H1 (cell line): ENCODE results near the gene PRRX2. TPM values are rescaled to one million over a fixed set of nuclear protein-coding genes. Genes with fewer than 3 reads are reported as not detected.

Source experiments
- BACH1 ChIP-seq: IDR thresholded peaks from 2 replicates; pipeline ENCODE4 v1.6.1; 2012; ENCODE audit warnings: low read length, improper control_type of control experiment
- CBX8 ChIP-seq: fragments of 300-800, 300-1000 bp; sonication (generic); IDR thresholded peaks from 2 replicates; pipeline ENCODE4 v1.7.1; 2016; ENCODE audit warnings: low read depth, low read length, borderline replicate concordance
- KDM1A ChIP-seq: fragments of 200-600, 300-600 bp; sonication (generic); IDR thresholded peaks from 2 replicates; pipeline ENCODE4 v1.7.1; 2016; ENCODE audit warnings: mild to moderate bottlenecking, low read length, borderline replicate concordance
- MAFK ChIP-seq: IDR thresholded peaks from 2 replicates; pipeline ENCODE4 v1.6.1; 2012; ENCODE audit warnings: low read depth, mild to moderate bottlenecking, improper control_type of control experiment, low read length
- NRF1 ChIP-seq: IDR thresholded peaks from 2 replicates; pipeline ENCODE4 v1.6.1; 2011; ENCODE audit warnings: mild to moderate bottlenecking, low read depth, low read length, improper control_type of control experiment
- RBBP5 ChIP-seq: IDR thresholded peaks from 2 replicates; pipeline ENCODE4 v1.7.1; 2012; ENCODE audit warnings: low read depth, mild to moderate bottlenecking, inconsistent platforms, low read length, moderate library complexity, borderline replicate concordance
- SUZ12 ChIP-seq: fragments of 200-600 bp; sonication (generic); IDR thresholded peaks from 2 replicates; pipeline ENCODE4 v1.6.1; 2012; ENCODE audit warnings: mild to moderate bottlenecking, inconsistent platforms, low read length, moderate library complexity, mixed read lengths
- YY1 ChIP-seq: IDR thresholded peaks from 2 replicates; pipeline ENCODE4 v1.6.1; 2011; ENCODE audit warnings: low read depth, mild to moderate bottlenecking, low read length
- polyA plus RNA-seq, 7 experiments: library from polyadenylated mRNA; depleted of rRNA in 3 of 7; stranded (reverse) in 5 of 7; unstranded in 2 of 7; fragments of >200 nt in 5 of 7; fragments of 200-250 nt in 2 of 7; gene quantifications; 1 replicate in 5 of 7; 2 replicates in 1 of 7; 4 replicates in 1 of 7; pipeline versions ENCODE4 v1.2.1 to v1.2.3, GENCODE V29; 2011 to 2013; ENCODE audit warnings: missing spikeins in 2 of 7, mixed read lengths in 2 of 7
- total RNA-seq: library from RNA; stranded (reverse); fragmentation: NEBNext Ultra II Directional; extraction: Animal tissue kit (Norgen Biotek cat#: 25700); gene quantifications from 2 replicates; pipeline ENCODE4 v1.2.1, GENCODE V29; 2021
- TF ChIP-seq, protein P1 (sequence below): fragments of 300-600 bp; sonication (generic); IDR thresholded peaks from 2 replicates; pipeline ENCODE4 v1.7.1; 2012; ENCODE audit warnings: low read length, moderate library complexity, mild to moderate bottlenecking, inconsistent platforms; ENCODE audit not compliant: insufficient replicate concordance
- TF ChIP-seq, protein P2 (sequence below): IDR thresholded peaks from 2 replicates; pipeline ENCODE4 v1.6.1; 2011; ENCODE audit warnings: low read depth, mild to moderate bottlenecking, low read length; ENCODE audit not compliant: insufficient read depth
- TF ChIP-seq, protein P3 (sequence below): IDR thresholded peaks from 2 replicates; pipeline ENCODE4 v1.6.1; 2012; ENCODE audit warnings: inconsistent platforms

The PRRX2 gene
- total and polyA plus RNA-seq, 2 of the 8 experiments (the other 6 are each of a cell fraction or from before 2014, with no cell fraction given) = 5.8 to 9.2 TPM

DNA sequence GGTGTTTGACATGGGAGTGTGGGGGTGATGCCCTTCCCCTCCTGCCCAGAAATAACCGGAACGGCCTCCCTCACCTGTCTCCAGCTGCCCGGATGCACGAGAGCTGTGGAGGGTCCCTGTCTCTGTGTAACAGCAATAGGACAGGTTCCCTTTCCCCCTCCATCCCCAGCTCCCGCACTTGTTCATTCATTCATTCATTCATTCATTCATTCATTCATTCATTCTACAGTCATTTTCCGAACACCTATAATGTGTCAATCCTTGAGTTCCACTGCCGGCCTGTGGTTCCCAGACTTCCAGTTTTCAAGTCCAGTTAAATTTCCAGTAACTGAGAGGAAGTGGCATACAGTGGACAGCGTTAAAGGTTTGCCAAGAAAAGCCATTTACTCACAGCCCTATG, 7.3 kb downstream of the PRRX2 start (continued):
- TF ChIP-seq, protein P1, sequence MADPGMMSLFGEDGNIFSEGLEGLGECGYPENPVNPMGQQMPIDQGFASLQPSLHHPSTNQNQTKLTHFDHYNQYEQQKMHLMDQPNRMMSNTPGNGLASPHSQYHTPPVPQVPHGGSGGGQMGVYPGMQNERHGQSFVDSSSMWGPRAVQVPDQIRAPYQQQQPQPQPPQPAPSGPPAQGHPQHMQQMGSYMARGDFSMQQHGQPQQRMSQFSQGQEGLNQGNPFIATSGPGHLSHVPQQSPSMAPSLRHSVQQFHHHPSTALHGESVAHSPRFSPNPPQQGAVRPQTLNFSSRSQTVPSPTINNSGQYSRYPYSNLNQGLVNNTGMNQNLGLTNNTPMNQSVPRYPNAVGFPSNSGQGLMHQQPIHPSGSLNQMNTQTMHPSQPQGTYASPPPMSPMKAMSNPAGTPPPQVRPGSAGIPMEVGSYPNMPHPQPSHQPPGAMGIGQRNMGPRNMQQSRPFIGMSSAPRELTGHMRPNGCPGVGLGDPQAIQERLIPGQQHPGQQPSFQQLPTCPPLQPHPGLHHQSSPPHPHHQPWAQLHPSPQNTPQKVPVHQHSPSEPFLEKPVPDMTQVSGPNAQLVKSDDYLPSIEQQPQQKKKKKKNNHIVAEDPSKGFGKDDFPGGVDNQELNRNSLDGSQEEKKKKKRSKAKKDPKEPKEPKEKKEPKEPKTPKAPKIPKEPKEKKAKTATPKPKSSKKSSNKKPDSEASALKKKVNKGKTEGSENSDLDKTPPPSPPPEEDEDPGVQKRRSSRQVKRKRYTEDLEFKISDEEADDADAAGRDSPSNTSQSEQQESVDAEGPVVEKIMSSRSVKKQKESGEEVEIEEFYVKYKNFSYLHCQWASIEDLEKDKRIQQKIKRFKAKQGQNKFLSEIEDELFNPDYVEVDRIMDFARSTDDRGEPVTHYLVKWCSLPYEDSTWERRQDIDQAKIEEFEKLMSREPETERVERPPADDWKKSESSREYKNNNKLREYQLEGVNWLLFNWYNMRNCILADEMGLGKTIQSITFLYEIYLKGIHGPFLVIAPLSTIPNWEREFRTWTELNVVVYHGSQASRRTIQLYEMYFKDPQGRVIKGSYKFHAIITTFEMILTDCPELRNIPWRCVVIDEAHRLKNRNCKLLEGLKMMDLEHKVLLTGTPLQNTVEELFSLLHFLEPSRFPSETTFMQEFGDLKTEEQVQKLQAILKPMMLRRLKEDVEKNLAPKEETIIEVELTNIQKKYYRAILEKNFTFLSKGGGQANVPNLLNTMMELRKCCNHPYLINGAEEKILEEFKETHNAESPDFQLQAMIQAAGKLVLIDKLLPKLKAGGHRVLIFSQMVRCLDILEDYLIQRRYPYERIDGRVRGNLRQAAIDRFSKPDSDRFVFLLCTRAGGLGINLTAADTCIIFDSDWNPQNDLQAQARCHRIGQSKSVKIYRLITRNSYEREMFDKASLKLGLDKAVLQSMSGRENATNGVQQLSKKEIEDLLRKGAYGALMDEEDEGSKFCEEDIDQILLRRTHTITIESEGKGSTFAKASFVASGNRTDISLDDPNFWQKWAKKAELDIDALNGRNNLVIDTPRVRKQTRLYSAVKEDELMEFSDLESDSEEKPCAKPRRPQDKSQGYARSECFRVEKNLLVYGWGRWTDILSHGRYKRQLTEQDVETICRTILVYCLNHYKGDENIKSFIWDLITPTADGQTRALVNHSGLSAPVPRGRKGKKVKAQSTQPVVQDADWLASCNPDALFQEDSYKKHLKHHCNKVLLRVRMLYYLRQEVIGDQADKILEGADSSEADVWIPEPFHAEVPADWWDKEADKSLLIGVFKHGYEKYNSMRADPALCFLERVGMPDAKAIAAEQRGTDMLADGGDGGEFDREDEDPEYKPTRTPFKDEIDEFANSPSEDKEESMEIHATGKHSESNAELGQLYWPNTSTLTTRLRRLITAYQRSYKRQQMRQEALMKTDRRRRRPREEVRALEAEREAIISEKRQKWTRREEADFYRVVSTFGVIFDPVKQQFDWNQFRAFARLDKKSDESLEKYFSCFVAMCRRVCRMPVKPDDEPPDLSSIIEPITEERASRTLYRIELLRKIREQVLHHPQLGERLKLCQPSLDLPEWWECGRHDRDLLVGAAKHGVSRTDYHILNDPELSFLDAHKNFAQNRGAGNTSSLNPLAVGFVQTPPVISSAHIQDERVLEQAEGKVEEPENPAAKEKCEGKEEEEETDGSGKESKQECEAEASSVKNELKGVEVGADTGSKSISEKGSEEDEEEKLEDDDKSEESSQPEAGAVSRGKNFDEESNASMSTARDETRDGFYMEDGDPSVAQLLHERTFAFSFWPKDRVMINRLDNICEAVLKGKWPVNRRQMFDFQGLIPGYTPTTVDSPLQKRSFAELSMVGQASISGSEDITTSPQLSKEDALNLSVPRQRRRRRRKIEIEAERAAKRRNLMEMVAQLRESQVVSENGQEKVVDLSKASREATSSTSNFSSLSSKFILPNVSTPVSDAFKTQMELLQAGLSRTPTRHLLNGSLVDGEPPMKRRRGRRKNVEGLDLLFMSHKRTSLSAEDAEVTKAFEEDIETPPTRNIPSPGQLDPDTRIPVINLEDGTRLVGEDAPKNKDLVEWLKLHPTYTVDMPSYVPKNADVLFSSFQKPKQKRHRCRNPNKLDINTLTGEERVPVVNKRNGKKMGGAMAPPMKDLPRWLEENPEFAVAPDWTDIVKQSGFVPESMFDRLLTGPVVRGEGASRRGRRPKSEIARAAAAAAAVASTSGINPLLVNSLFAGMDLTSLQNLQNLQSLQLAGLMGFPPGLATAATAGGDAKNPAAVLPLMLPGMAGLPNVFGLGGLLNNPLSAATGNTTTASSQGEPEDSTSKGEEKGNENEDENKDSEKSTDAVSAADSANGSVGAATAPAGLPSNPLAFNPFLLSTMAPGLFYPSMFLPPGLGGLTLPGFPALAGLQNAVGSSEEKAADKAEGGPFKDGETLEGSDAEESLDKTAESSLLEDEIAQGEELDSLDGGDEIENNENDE = no peak
- TF ChIP-seq BACH1 (no peak), YY1 (no peak), KDM1A (no peak), MAFK (no peak), CBX8 (no peak), NRF1 (no peak), RBBP5 (no peak), SUZ12 (no peak)
- TF ChIP-seq, protein P2, sequence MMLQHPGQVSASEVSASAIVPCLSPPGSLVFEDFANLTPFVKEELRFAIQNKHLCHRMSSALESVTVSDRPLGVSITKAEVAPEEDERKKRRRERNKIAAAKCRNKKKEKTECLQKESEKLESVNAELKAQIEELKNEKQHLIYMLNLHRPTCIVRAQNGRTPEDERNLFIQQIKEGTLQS = no peak
- TF ChIP-seq, protein P3, sequence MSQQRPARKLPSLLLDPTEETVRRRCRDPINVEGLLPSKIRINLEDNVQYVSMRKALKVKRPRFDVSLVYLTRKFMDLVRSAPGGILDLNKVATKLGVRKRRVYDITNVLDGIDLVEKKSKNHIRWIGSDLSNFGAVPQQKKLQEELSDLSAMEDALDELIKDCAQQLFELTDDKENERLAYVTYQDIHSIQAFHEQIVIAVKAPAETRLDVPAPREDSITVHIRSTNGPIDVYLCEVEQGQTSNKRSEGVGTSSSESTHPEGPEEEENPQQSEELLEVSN = no peak
